K562 (cell line): ENCODE data around the gene RTL10. TPM values are rescaled to one million over a fixed set of nuclear protein-coding genes. Genes with fewer than 3 reads are reported as not detected.

ENCODE experiments used
- ARID2 ChIP-seq: fragments of 450-650 bp; IDR thresholded peaks from 2 replicates; pipeline ENCODE4 v1.6.1; 2017; ENCODE audit warnings: antibody characterized with exemption, mild to moderate bottlenecking
- ARID3A ChIP-seq: IDR thresholded peaks from 2 replicates; pipeline ENCODE4 v1.6.1; 2012; ENCODE audit warnings: low read depth, low read length, improper control_type of control experiment, borderline replicate concordance
- ATF7 ChIP-seq: fragments of 450-650 bp; IDR thresholded peaks from 2 replicates; pipeline ENCODE4 v1.7.1; 2014; ENCODE audit warnings: mild to moderate bottlenecking, moderate library complexity
- CBX5 ChIP-seq: IDR thresholded peaks from 2 replicates; pipeline ENCODE4 v1.6.1; 2014; ENCODE audit warnings: low read depth, borderline replicate concordance
- CHD1 ChIP-seq: fragments of 200-600 bp; sonication (generic); IDR thresholded peaks from one replicate; pipeline ENCODE4 v1.6.1; 2012; ENCODE audit warnings: mild to moderate bottlenecking, moderate library complexity, low read length, inconsistent platforms
- ETS1 ChIP-seq: conservative IDR thresholded peaks from 2 replicates; pipeline ENCODE4 v1.6.1; 2011; ENCODE audit warnings: low read depth, mild to moderate bottlenecking, low read length; ENCODE audit not compliant: control insufficient read depth
- GTF2A2 ChIP-seq: IDR thresholded peaks from 2 replicates; pipeline ENCODE4 v1.6.1; 2016; ENCODE audit warnings: mild to moderate bottlenecking, missing genetic modification characterization, missing compliant biosample characterization
- HINFP ChIP-seq: fragments of 450-650 bp; conservative IDR thresholded peaks from 2 replicates; pipeline ENCODE4 v1.6.1; 2016; ENCODE audit warnings: missing genetic modification characterization, low read depth, mild to moderate bottlenecking, control low read depth, missing compliant biosample characterization
- IFI16 ChIP-seq: fragments of 250-450 bp; sonication (Bioruptor Pico); IDR thresholded peaks from 2 replicates; pipeline ENCODE4 v2.1.2; 2022; ENCODE audit warnings: mild to moderate bottlenecking, inconsistent platforms
- JUN ChIP-seq, 2 experiments: sonication (generic) in 1 of 2; formaldehyde crosslinking in 1 of 2; IDR thresholded peaks; 2 replicates each; pipeline versions ENCODE4 v1.6.1 to v1.8.0; 2012 to 2022; ENCODE audit warnings: borderline replicate concordance in 2 of 2, mild to moderate bottlenecking in 2 of 2, improper control_type of control experiment in 1 of 2, low read depth in 1 of 2, low read length in 1 of 2, missing genetic modification reagents in 1 of 2
- MXD1 ChIP-seq: fragments of 250-450 bp; sonication (Bioruptor Pico); IDR thresholded peaks from 2 replicates; pipeline ENCODE4 v1.8.0; 2021; ENCODE audit warnings: borderline replicate concordance, mild to moderate bottlenecking, moderate library complexity; ENCODE audit not compliant: poor library complexity, severe bottlenecking
- NFIX ChIP-seq: fragments of 250-450 bp; sonication (Bioruptor Pico); IDR thresholded peaks from 2 replicates; pipeline ENCODE4 v1.4.0; 2020; ENCODE audit warnings: low read depth, mild to moderate bottlenecking, moderate library complexity
- SIRT6 ChIP-seq: IDR thresholded peaks from one replicate; pipeline ENCODE4 v1.6.1; 2012; ENCODE audit warnings: low read depth, mild to moderate bottlenecking, control low read depth, inconsistent platforms, low read length, moderate library complexity
- STAT5B ChIP-seq: fragments of 250-450 bp; sonication (Bioruptor Pico); IDR thresholded peaks from 2 replicates; pipeline ENCODE4 v1.8.0; 2021; ENCODE audit warnings: mild to moderate bottlenecking, inconsistent platforms
- THAP12 ChIP-seq: fragments of 250-450 bp; sonication (Bioruptor Pico); IDR thresholded peaks from 2 replicates; pipeline ENCODE4 v1.9.0; 2021; ENCODE audit warnings: mild to moderate bottlenecking, inconsistent platforms
- TRIM24 ChIP-seq, 2 experiments: fragments of 450-650 bp; IDR thresholded peaks; 2 replicates each; pipeline ENCODE4 v1.6.1; 2016
- U2AF1 ChIP-seq: fragments of 200-400 bp; formaldehyde crosslinking; optimal IDR thresholded peaks from 2 replicates; pipeline ENCODE3; 2017; ENCODE audit warnings: mild to moderate bottlenecking, low read depth, low read length, moderate library complexity
- ZNF282 ChIP-seq: sonication (generic); formaldehyde crosslinking; IDR thresholded peaks from 2 replicates; pipeline ENCODE4 v1.8.1; 2023; ENCODE audit warnings: missing genetic modification reagents
- ZSCAN32 ChIP-seq: fragments of 450-650 bp; formaldehyde crosslinking; IDR thresholded peaks from 2 replicates; pipeline ENCODE4 v1.4.0; 2020; ENCODE audit warnings: mild to moderate bottlenecking, moderate library complexity
- polyA plus RNA-seq, 8 experiments: library from polyadenylated mRNA; depleted of rRNA in 4 of 8; stranded (reverse) in 5 of 8; unstranded in 3 of 8; fragments of >200 nt; fragmentation: Nextera tagmentation in 2 of 8; fragmentation: Illumina TruSeq in 1 of 8; extraction: Ambion mirVana in 2 of 8; extraction: Trizol in 1 of 8; gene quantifications; 2 replicates each; pipeline versions ENCODE4 v1.2.1 to v1.2.3, GENCODE V29; 2011 to 2014; ENCODE audit warnings: inconsistent platforms in 1 of 8, missing spikeins in 1 of 8
- total RNA-seq, 7 experiments: library from RNA; depleted of rRNA in 6 of 7; stranded (reverse); fragments of >200 nt in 6 of 7; fragmentation: Illumina TruSeq in 2 of 7; extraction: Trizol in 2 of 7; gene quantifications; 2 replicates each; pipeline versions ENCODE4 v1.2.1 to v1.2.3, GENCODE V29; 2011 to 2021; ENCODE audit warnings: low replicate concordance in 1 of 7

Gene RTL10
- total and polyA plus RNA-seq, 9 of the 15 experiments (the other 6 are each of a cell fraction or from before 2014, with no cell fraction given), result 19.8 to 75.5 (median 32.5) TPM

GRCh38 chr22:19855504-19856409 is 1.1 kb upstream of the RTL10 start (continued):
- TF ChIP-seq U2AF1, result no peak
- peak; percentile 99 for TF ChIP-seq CHD1
- TF ChIP-seq SIRT6, result peak; percentile 94
- TF ChIP-seq ETS1, result no peak
- no peak for TF ChIP-seq THAP12 (CRISPR knock-in tag)
- no peak for TF ChIP-seq ATF7
- no peak for TF ChIP-seq ZNF282 (CRISPR knock-in tag)
- peak; percentile 43 for TF ChIP-seq ZSCAN32 (CRISPR knock-in tag)
- no peak for TF ChIP-seq HINFP (tag)
- TF ChIP-seq IFI16 (CRISPR knock-in tag), result peak; percentile 70
- 0 out of 2 replicates have a peak, but pooled peaks have one; percentile 8 for TF ChIP-seq ARID3A
- TF ChIP-seq ARID2, result no peak
- TF ChIP-seq NFIX (CRISPR knock-in tag), result peak; percentile 87
- TF ChIP-seq JUN (IDR thresholded peaks at IDR 0.05; ENCODE audit: borderline replicate concordance, low read depth, low read length), result no peak; the same call in 1 of the 2 replicates
- no peak for TF ChIP-seq JUN (CRISPR knock-in tag; IDR thresholded peaks at IDR 0.05; ENCODE audit: borderline replicate concordance)
- no peak; the same call in none of the 2 replicates for TF ChIP-seq GTF2A2 (tag)
- TF ChIP-seq TRIM24 (IDR thresholded peaks at IDR 0.05), result no peak
- no peak for TF ChIP-seq STAT5B (CRISPR knock-in tag)
- TF ChIP-seq CBX5, result no peak
- TF ChIP-seq MXD1 (CRISPR knock-in tag), result peak; percentile 7
